Measurements from ENCODE around the gene C21orf91.

C21orf91 gene

GRCh38 chr21:17797967-17798366, 21.2 kb downstream of the C21orf91 start:
- Histone ChIP-seq H3K9me3 (ENCODE audit: control insufficient read depth, insufficient read depth, low read depth, low read length) (no peaks in the 10 kb centered on the region), H3K9ac (ENCODE audit: low read length) (no peak overlapping the region), H3K4me3 (ENCODE audit: low read depth, low read length) (no peak overlapping the region), H3K27ac (ENCODE audit: low read depth, low read length) (no peak overlapping the region), H3K36me3 (ENCODE audit: control insufficient read depth, insufficient read depth, low read length) (peaks cover 47% of the 10 kb centered on the region), H3K4me1 (ENCODE audit: control insufficient read depth, insufficient read depth, low read length) (no peaks in the 10 kb centered on the region), H3K27me3 (ENCODE audit: control insufficient read depth, insufficient read depth, low read length) (no peaks in the 10 kb centered on the region)

DNA sequence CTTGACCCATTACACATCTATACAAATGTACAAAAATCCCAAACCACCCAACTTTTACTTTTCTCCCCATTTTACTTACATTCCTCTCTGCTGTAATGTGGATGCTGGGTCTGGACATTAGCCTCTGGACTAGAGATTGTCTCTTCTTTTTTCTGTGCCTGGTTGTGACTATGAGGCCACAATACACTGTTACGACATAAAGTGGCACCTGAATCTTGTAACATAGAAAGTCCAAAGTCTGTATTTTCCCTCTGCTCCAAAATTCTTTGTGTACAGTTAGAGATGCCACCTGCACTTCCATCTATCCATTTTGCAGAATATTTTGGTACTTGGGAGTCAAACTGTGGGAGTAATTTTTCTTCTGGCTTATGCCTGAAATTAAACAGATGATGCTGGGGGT, 22.7 kb downstream of the C21orf91 start:
- Histone ChIP-seq H3K27ac (ENCODE audit: low read depth, low read length) (no peak overlapping the region), H3K4me3 (ENCODE audit: low read depth, low read length) (no peak overlapping the region), H3K36me3 (ENCODE audit: control insufficient read depth, insufficient read depth, low read length) (peaks cover 47% of the 10 kb centered on the region), H3K9me3 (ENCODE audit: control insufficient read depth, insufficient read depth, low read depth, low read length) (no peaks in the 10 kb centered on the region), H3K4me1 (ENCODE audit: control insufficient read depth, insufficient read depth, low read length) (no peaks in the 10 kb centered on the region), H3K9ac (ENCODE audit: low read length) (no peak overlapping the region), H3K27me3 (ENCODE audit: control insufficient read depth, insufficient read depth, low read length) (no peaks in the 10 kb centered on the region)

- Histone ChIP-seq H3K4me1 (ENCODE audit: control insufficient read depth, insufficient read depth, low read length) (no peaks in the 10 kb centered on the region), H3K27me3 (ENCODE audit: control insufficient read depth, insufficient read depth, low read length) (no peaks in the 10 kb centered on the region), H3K36me3 (ENCODE audit: control insufficient read depth, insufficient read depth, low read length) (peaks cover 51% of the 10 kb centered on the region), H3K4me3 (ENCODE audit: low read depth, low read length) (no peak overlapping the region), H3K27ac (ENCODE audit: low read depth, low read length) (no peak overlapping the region), H3K9ac (ENCODE audit: low read length) (no peak overlapping the region), H3K9me3 (ENCODE audit: control insufficient read depth, insufficient read depth, low read depth, low read length) (no peaks in the 10 kb centered on the region)
Measured at GRCh38 chr21:17796037-17796403, 23.1 kb downstream of the C21orf91 start.

DNA sequence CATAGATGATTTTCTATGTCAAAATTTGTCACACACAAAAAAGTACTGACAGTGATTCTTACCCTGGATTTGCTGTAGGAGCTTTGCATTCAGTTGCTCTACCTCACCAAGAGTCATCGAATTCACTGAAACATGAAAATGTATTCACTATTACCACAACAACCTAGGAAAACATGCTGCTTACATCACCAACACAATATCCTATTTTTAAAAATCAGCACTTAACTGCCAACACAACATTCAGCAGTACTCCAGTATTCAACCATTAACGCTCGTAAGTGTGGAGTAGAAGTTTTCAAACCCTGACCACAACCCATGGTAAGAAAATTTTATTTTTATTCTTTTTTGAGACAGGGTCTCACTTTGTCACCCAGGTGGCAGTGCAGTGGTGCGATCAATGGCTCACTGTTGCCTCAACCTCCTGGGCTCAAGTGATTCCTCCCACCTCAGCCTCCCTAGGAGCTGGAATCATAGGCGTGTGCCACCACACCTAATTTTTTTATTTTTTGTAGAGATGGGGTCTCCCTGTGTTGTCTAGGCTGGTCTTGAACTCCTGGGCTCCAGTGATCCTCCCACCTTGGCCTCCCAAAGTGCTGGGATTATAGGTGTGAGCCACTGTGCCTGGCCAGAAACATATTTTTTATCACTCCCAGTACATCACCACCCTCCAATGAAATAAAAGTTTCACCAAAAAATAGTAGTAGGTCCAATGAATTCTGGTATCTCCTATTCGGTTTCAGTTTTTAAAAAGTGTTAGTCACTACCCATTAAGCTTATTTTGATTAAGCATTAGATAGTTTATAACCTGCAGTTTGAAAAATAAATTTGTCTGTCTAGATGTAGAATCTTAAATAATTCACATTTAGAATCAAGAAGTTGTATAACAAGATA, 23.8 kb downstream of the C21orf91 start:
- no peak overlapping the region for H3K27ac ChIP-seq (ENCODE audit: low read depth, low read length)
- H3K4me3 ChIP-seq (ENCODE audit: low read depth, low read length) = no peak overlapping the region
- no peaks in the 10 kb centered on the region for H3K4me1 ChIP-seq (ENCODE audit: control insufficient read depth, insufficient read depth, low read length)
- no peaks in the 10 kb centered on the region for H3K27me3 ChIP-seq (ENCODE audit: control insufficient read depth, insufficient read depth, low read length)
- H3K9me3 ChIP-seq (ENCODE audit: control insufficient read depth, insufficient read depth, low read depth, low read length) = no peaks in the 10 kb centered on the region
- H3K36me3 ChIP-seq (ENCODE audit: control insufficient read depth, insufficient read depth, low read length) = peaks cover 51% of the 10 kb centered on the region
- no peak overlapping the region for H3K9ac ChIP-seq (ENCODE audit: low read length)

GRCh38 chr21:17794518-17795145, 24.5 kb downstream of the C21orf91 start:
- no peak overlapping the region for H3K4me3 ChIP-seq (ENCODE audit: low read depth, low read length)
- H3K4me1 ChIP-seq (ENCODE audit: control insufficient read depth, insufficient read depth, low read length) = no peaks in the 10 kb centered on the region
- H3K27me3 ChIP-seq (ENCODE audit: control insufficient read depth, insufficient read depth, low read length) = no peaks in the 10 kb centered on the region
- H3K9ac ChIP-seq (ENCODE audit: low read length) = no peak overlapping the region
- H3K9me3 ChIP-seq (ENCODE audit: control insufficient read depth, insufficient read depth, low read depth, low read length) = no peaks in the 10 kb centered on the region
- H3K27ac ChIP-seq (ENCODE audit: low read depth, low read length) = no peak overlapping the region
- H3K36me3 ChIP-seq (ENCODE audit: control insufficient read depth, insufficient read depth, low read length) = peaks cover 51% of the 10 kb centered on the region

DNA sequence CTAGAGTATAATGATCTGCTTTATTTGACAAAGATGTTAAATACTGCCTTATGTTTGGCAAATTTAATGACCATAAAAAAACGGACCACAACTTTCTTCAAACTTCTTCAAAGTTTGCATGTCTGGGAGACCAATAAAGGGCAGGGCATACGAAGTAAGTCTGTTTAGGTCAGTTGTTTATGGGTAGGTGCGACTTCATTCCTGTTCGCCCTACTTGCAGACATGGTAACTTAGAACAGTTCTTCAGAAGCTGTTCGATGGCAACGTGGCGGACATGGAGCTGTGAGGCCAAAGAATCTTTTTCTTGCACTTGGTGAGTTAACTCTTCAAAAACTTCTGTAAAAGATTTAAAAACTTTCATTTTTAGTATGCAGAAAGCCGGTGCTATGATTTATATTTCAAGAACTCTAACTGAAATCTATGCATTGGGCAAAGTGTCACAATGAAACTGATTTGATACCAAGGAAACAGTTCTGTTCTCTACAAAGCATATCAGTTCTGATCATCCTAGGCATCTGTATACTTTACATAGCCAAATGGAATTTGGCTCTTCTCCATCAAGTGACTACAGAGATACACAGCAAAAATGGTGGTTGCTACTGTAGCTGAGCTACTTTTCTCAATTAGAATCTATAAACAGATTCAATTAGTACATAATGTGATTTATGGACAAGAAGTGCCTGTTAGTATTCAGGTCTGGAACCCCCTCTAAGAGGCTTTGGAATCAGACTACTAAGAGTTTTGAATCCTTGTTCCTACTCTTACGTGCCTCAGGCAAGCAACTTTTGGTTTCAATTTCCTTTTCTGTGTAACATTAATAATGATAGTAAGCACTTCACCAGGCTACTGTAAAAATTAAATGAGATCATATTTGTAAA, 25.7 kb downstream of the C21orf91 start:
- no peaks in the 10 kb centered on the region for H3K4me1 ChIP-seq (ENCODE audit: control insufficient read depth, insufficient read depth, low read length)
- H3K36me3 ChIP-seq (ENCODE audit: control insufficient read depth, insufficient read depth, low read length) = peaks cover 51% of the 10 kb centered on the region
- H3K27ac ChIP-seq (ENCODE audit: low read depth, low read length) = no peak overlapping the region
- H3K9ac ChIP-seq (ENCODE audit: low read length) = no peak overlapping the region
- H3K4me3 ChIP-seq (ENCODE audit: low read depth, low read length) = no peak overlapping the region
- no peaks in the 10 kb centered on the region for H3K27me3 ChIP-seq (ENCODE audit: control insufficient read depth, insufficient read depth, low read length)
- no peaks in the 10 kb centered on the region for H3K9me3 ChIP-seq (ENCODE audit: control insufficient read depth, insufficient read depth, low read depth, low read length)

- Histone ChIP-seq H3K4me3 (ENCODE audit: low read depth, low read length) (no peak overlapping the region), H3K4me1 (ENCODE audit: control insufficient read depth, insufficient read depth, low read length) (no peaks in the 10 kb centered on the region), H3K36me3 (ENCODE audit: control insufficient read depth, insufficient read depth, low read length) (peaks cover 48% of the 10 kb centered on the region), H3K27me3 (ENCODE audit: control insufficient read depth, insufficient read depth, low read length) (no peaks in the 10 kb centered on the region), H3K9ac (ENCODE audit: low read length) (no peak overlapping the region), H3K9me3 (ENCODE audit: control insufficient read depth, insufficient read depth, low read depth, low read length) (0 out of 2 replicates have a peak, but pooled peaks cover 4% of the 10 kb centered on the region), H3K27ac (ENCODE audit: low read depth, low read length) (no peak overlapping the region)
Measured at GRCh38 chr21:17789656-17790055, 29.5 kb downstream of the C21orf91 start.

GRCh38 chr21:17789069-17789468, 30.1 kb downstream of the C21orf91 start:
- H3K4me1 ChIP-seq (ENCODE audit: control insufficient read depth, insufficient read depth, low read length) = no peaks in the 10 kb centered on the region
- H3K27me3 ChIP-seq (ENCODE audit: control insufficient read depth, insufficient read depth, low read length) = no peaks in the 10 kb centered on the region
- H3K9me3 ChIP-seq (ENCODE audit: control insufficient read depth, insufficient read depth, low read depth, low read length) = 0 out of 2 replicates have a peak, but pooled peaks cover 4% of the 10 kb centered on the region
- no peak overlapping the region for H3K27ac ChIP-seq (ENCODE audit: low read depth, low read length)
- H3K36me3 ChIP-seq (ENCODE audit: control insufficient read depth, insufficient read depth, low read length) = peaks cover 43% of the 10 kb centered on the region
- no peak overlapping the region for H3K9ac ChIP-seq (ENCODE audit: low read length)
- no peak overlapping the region for H3K4me3 ChIP-seq (ENCODE audit: low read depth, low read length)

- Histone ChIP-seq H3K36me3 (ENCODE audit: control insufficient read depth, insufficient read depth, low read length) (peaks cover 28% of the 10 kb centered on the region), H3K27ac (ENCODE audit: low read depth, low read length) (no peak overlapping the region), H3K27me3 (ENCODE audit: control insufficient read depth, insufficient read depth, low read length) (no peaks in the 10 kb centered on the region), H3K4me3 (ENCODE audit: low read depth, low read length) (no peak overlapping the region), H3K4me1 (ENCODE audit: control insufficient read depth, insufficient read depth, low read length) (no peaks in the 10 kb centered on the region), H3K9ac (ENCODE audit: low read length) (no peak overlapping the region), H3K9me3 (ENCODE audit: control insufficient read depth, insufficient read depth, low read depth, low read length) (0 out of 2 replicates have a peak, but pooled peaks cover 4% of the 10 kb centered on the region)
Measured at GRCh38 chr21:17786851-17787181, 32.3 kb downstream of the C21orf91 start.

GRCh38 chr21:17786071-17786850, 32.9 kb downstream of the C21orf91 start:
- Histone ChIP-seq H3K9ac (ENCODE audit: low read length) (no peak overlapping the region), H3K4me3 (ENCODE audit: low read depth, low read length) (no peak overlapping the region), H3K9me3 (ENCODE audit: control insufficient read depth, insufficient read depth, low read depth, low read length) (0 out of 2 replicates have a peak, but pooled peaks cover 4% of the 10 kb centered on the region), H3K36me3 (ENCODE audit: control insufficient read depth, insufficient read depth, low read length) (peaks cover 25% of the 10 kb centered on the region), H3K27ac (ENCODE audit: low read depth, low read length) (no peak overlapping the region), H3K27me3 (ENCODE audit: control insufficient read depth, insufficient read depth, low read length) (no peaks in the 10 kb centered on the region), H3K4me1 (ENCODE audit: control insufficient read depth, insufficient read depth, low read length) (0 out of 2 replicates have a peak, but pooled peaks cover 1% of the 10 kb centered on the region)

Measured in HUES6 (cell line).